Caco-2 (cell line): Measurements from ENCODE around the gene TNP1. TPM values are rescaled to one million over a fixed set of nuclear protein-coding genes. Genes with fewer than 3 reads are reported as not detected.

Source experiments
- BruUV-seq: library from RNA; stranded (reverse); fragments of 400-500 nt; replicated peaks from 2 replicates; lab custom pipeline; 2021; lab: Mats Ljungman, UMichigan
- CTCF ChIA-PET: fragments of 300-600 bp; sonication (Branson Sonifier 250); formaldehyde crosslinking; loops from one replicate; lab custom pipeline; 2022; ENCODE audit warnings: antibody characterized with exemption; lab: Charles Lee
- POLR2A ChIA-PET: fragments of 300-600 bp; sonication (Branson Sonifier 250); formaldehyde crosslinking; loops from one replicate; lab custom pipeline; 2022; ENCODE audit warnings: antibody characterized with exemption; lab: Charles Lee
- DNase-seq, 2 experiments: peaks; one replicate each; pipeline versions ENCODE4 v3.0.0 to v3.0.0-alpha.2; 2020 to 2022
- H3K27me3 ChIP-seq: replicated peaks from 2 replicates; pipeline ENCODE4 v1.6.0; 2011; ENCODE audit warnings: low read length; ENCODE audit not compliant: control insufficient read depth, insufficient read depth
- H3K36me3 ChIP-seq: 2 replicates; pipeline ENCODE4 v1.5.1; 2011; ENCODE audit warnings: low read length; ENCODE audit not compliant: control insufficient read depth, insufficient read depth
- H3K4me1 ChIP-seq: fragments of 250-450 bp; sonication (Bioruptor Pico); 2 replicates; pipeline ENCODE4 v1.5.1; 2020; ENCODE audit warnings: mild to moderate bottlenecking
- H3K4me3 ChIP-seq: 2 replicates; pipeline ENCODE4 v1.5.1; 2011; ENCODE audit warnings: low read depth, mild to moderate bottlenecking, control low read depth, low read length
- H3K9me3 ChIP-seq: fragments of 250-450 bp; sonication (Bioruptor Pico); 2 replicates; pipeline ENCODE4 v1.5.1; 2020; ENCODE audit warnings: mild to moderate bottlenecking, moderate library complexity
- H3K27ac Mint-ChIP-seq: one replicate; pipeline ENCODE4 v1.8.0; 2022; ENCODE audit warnings: mixed read lengths; ENCODE audit not compliant: unreplicated experiment
- H3K27me3 Mint-ChIP-seq: one replicate; pipeline ENCODE4 v1.8.0; 2022; ENCODE audit warnings: mixed read lengths; ENCODE audit not compliant: insufficient read depth, unreplicated experiment
- H3K36me3 Mint-ChIP-seq: one replicate; pipeline ENCODE4 v1.8.0; 2022; ENCODE audit warnings: mild to moderate bottlenecking, mixed read lengths; ENCODE audit not compliant: insufficient read depth, unreplicated experiment
- H3K4me1 Mint-ChIP-seq: one replicate; pipeline ENCODE4 v1.8.0; 2022; ENCODE audit warnings: low read depth, mixed read lengths; ENCODE audit not compliant: unreplicated experiment
- H3K4me3 Mint-ChIP-seq: one replicate; pipeline ENCODE4 v1.8.0; 2022; ENCODE audit warnings: mild to moderate bottlenecking, moderate library complexity, mixed read lengths; ENCODE audit not compliant: unreplicated experiment
- H3K9me3 Mint-ChIP-seq: one replicate; pipeline ENCODE4 v1.8.0; 2022; ENCODE audit warnings: mixed read lengths; ENCODE audit not compliant: unreplicated experiment
- intact Hi-C: fragments of 100-400 bp; cut with micrococcal nuclease; formaldehyde crosslinking; loops from one replicate; pipeline ENCODE4 v1.10.0; 2022; ENCODE audit not compliant: unreplicated experiment
- total RNA-seq: library from RNA; stranded (reverse); gene quantifications from 2 replicates; pipeline ENCODE4 v1.2.3, GENCODE V29; 2022
- TF ChIP-seq, protein P1 (sequence below), 2 experiments: fragments of 200-600 bp in 1 of 2; IDR thresholded peaks; 1 replicate in 1 of 2; 2 replicates in 1 of 2; pipeline versions ENCODE4 v1.5.1 to v1.8.0; 2011 to 2022; ENCODE audit warnings: antibody characterized with exemption in 1 of 2, control low read depth in 1 of 2, inconsistent platforms in 1 of 2, low read depth in 1 of 2, low read length in 1 of 2, mild to moderate bottlenecking in 1 of 2, moderate library complexity in 1 of 2; ENCODE audit not compliant: insufficient read depth in 1 of 2, severe bottlenecking in 1 of 2, unreplicated experiment in 1 of 2

TNP1 gene
- total RNA-seq, 1 experiment from 2014 or later, result not detected

DNA sequence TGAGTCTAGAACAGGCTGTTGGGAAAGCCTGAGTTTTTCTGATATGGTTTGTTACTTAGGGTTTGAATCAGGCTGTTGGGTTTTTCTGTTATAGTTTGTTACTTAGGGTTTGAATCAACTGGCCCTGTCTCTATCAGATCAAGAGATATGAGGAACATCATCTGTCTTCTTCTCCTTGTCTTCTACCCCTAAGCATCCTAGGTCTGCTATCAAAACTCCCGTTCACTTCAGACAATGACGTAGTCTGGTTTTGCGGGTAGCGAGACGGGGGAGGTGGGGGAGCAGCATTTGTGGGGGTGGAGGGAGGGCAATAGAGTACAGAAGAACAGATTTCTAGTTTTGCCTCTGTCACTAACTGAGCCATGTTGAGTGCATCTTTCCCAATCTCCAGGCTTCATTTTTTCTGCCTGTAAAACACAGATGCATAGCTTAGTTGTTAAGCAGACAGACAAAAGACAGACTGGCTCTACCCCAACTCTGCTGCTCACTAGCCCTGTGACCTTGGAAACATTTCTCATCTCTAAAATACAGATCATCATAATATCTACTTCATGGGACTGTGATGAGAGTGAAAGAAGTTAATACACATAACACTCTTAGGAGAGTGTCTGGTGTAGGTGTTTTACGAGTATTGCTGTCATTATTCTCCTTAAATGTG lies 9.1 kb downstream of the TNP1 start:
- H3K27me3 ChIP-seq, result no peaks in the 10 kb centered on the region

DNA sequence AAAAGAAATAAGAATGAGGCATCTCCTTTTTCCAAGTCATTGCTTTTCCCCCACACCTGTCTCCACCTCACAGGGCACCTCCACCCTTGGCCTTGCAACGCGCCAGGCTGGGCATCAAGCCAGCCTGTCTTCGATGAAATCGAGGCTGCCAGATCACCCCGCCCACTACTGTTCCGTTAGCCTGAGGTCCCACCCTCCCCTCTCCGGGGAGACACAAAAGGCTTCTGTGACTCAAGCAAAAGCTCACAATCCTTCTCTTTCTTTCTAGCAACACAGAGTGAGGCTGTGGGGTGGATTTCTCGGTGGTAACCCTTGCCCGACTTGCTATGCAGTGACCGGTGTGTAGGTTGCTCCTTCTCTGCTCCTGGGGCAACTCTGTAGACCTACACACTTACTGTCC lies 9.9 kb downstream of the TNP1 start:
- H3K36me3 ChIP-seq, result no peaks in the 10 kb centered on the region
- no peak overlapping the region for H3K4me3 ChIP-seq
- ChIA-PET POLR2A (no interaction called here), CTCF (no interaction called here)
- Mint-ChIP-seq H3K9me3 (peaks cover 9% of the 10 kb centered on the region), H3K36me3 (no peaks in the 10 kb centered on the region), H3K4me1 (peaks cover 18% of the 10 kb centered on the region), H3K27ac (no peak overlapping the region), H3K4me3 (no peak overlapping the region), H3K27me3 (no peaks in the 10 kb centered on the region)
- H3K4me1 ChIP-seq, result peaks cover 18% of the 10 kb centered on the region
- TF ChIP-seq, protein P1, sequence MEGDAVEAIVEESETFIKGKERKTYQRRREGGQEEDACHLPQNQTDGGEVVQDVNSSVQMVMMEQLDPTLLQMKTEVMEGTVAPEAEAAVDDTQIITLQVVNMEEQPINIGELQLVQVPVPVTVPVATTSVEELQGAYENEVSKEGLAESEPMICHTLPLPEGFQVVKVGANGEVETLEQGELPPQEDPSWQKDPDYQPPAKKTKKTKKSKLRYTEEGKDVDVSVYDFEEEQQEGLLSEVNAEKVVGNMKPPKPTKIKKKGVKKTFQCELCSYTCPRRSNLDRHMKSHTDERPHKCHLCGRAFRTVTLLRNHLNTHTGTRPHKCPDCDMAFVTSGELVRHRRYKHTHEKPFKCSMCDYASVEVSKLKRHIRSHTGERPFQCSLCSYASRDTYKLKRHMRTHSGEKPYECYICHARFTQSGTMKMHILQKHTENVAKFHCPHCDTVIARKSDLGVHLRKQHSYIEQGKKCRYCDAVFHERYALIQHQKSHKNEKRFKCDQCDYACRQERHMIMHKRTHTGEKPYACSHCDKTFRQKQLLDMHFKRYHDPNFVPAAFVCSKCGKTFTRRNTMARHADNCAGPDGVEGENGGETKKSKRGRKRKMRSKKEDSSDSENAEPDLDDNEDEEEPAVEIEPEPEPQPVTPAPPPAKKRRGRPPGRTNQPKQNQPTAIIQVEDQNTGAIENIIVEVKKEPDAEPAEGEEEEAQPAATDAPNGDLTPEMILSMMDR (IDR thresholded peaks at IDR 0.05; ENCODE audit: insufficient read depth in 1 of 2, low read depth in 1 of 2, low read length in 1 of 2, severe bottlenecking in 1 of 2, unreplicated experiment in 1 of 2), result no peak
- BruUV-seq, result no TSS peak
- intact Hi-C loops, result loop anchor here (10.0 kb wide), 1 partner anchor 75 kb away; no protein-coding TSS in a partner anchor
- H3K9me3 ChIP-seq, result no peaks in the 10 kb centered on the region
- DNase-seq, result no peak
- H3K27me3 ChIP-seq, result no peaks in the 10 kb centered on the region

More for the DNA sequence above, 9.1 kb downstream of the TNP1 start:
- Mint-ChIP-seq H3K9me3 (peaks cover 9% of the 10 kb centered on the region), H3K36me3 (no peaks in the 10 kb centered on the region), H3K4me1 (peaks cover 23% of the 10 kb centered on the region), H3K4me3 (no peak overlapping the region), H3K27ac (no peak overlapping the region), H3K27me3 (no peaks in the 10 kb centered on the region)
- POLR2A ChIA-PET, result no interaction called here
- H3K36me3 ChIP-seq, result no peaks in the 10 kb centered on the region
- no peak overlapping the region for H3K4me3 ChIP-seq
- intact Hi-C loops, result loop anchor here (10.0 kb wide), 1 partner anchor 76 kb away; no protein-coding TSS in a partner anchor
- DNase-seq, result no peak
- CTCF ChIA-PET, result no interaction called here
- H3K9me3 ChIP-seq, result no peaks in the 10 kb centered on the region
- peaks cover 26% of the 10 kb centered on the region for H3K4me1 ChIP-seq
- TF ChIP-seq, protein P1 (IDR thresholded peaks at IDR 0.05; ENCODE audit: insufficient read depth in 1 of 2, low read depth in 1 of 2, low read length in 1 of 2, severe bottlenecking in 1 of 2, unreplicated experiment in 1 of 2), result no peak
- BruUV-seq, result no TSS peak

DNA sequence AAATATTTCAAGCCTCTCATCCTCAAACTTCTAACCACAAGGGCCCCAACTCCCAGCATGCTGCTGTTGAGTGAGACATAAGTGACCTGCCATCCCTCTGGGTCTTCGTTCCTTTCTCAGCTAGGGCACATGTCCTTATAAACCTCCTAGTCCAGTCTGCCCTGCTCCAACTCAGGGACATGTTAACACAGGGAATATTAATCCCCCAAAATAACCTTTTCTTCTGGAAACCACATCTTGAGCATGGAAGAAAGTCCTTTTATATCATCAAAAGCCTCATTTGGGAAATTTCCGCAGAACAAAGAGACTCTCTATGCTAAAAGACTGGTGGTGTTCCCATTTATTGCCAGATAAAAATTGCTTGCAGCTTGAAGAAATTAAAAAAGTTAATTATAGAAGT lies 14.4 kb downstream of the TNP1 start:
- POLR2A ChIA-PET, result no interaction called here

More for the DNA sequence above, 14.4 kb downstream of the TNP1 start:
- Mint-ChIP-seq H3K27ac (no peak overlapping the region), H3K9me3 (peaks cover 9% of the 10 kb centered on the region), H3K27me3 (no peaks in the 10 kb centered on the region), H3K36me3 (no peaks in the 10 kb centered on the region), H3K4me1 (no peaks in the 10 kb centered on the region), H3K4me3 (no peak overlapping the region)
- no peaks in the 10 kb centered on the region for H3K9me3 ChIP-seq
- TF ChIP-seq, protein P1 (IDR thresholded peaks at IDR 0.05; ENCODE audit: insufficient read depth in 1 of 2, low read depth in 1 of 2, low read length in 1 of 2, severe bottlenecking in 1 of 2, unreplicated experiment in 1 of 2), result no peak
- intact Hi-C loops, result no loop called here
- CTCF ChIA-PET, result no interaction called here
- BruUV-seq, result no TSS peak
- no peak for DNase-seq
- H3K36me3 ChIP-seq, result no peaks in the 10 kb centered on the region
- no peaks in the 10 kb centered on the region for H3K27me3 ChIP-seq
- no peak overlapping the region for H3K4me3 ChIP-seq
- H3K4me1 ChIP-seq, result no peaks in the 10 kb centered on the region
